Measurements from ENCODE around the gene COL6A3. TPM values are rescaled to one million over a fixed set of nuclear protein-coding genes. Genes with fewer than 3 reads are reported as not detected.

The COL6A3 gene
- total RNA-seq, 1 experiment from 2014 or later = 45.0 TPM

GRCh38 chr2:237384672-237385020, 29.3 kb downstream of the COL6A3 start:
- no peak for TF ChIP-seq CTCF (conservative IDR thresholded peaks at IDR 0.05; ENCODE audit: low read depth, low read length)
- TF ChIP-seq EZH2phosphoT487 (IDR thresholded peaks at IDR 0.05; ENCODE audit: borderline replicate concordance, low read length) = no peak
- no peak for TF ChIP-seq EZH2 (IDR thresholded peaks at IDR 0.05; ENCODE audit: low read length, unreplicated experiment)
- H2AFZ ChIP-seq (ENCODE audit: low read length) = no peak overlapping the region

GRCh38 chr2:237383991-237384671, 29.8 kb downstream of the COL6A3 start:
- DNase-seq (no peak), ATAC-seq (no peak)
- no peak overlapping the region for H3K4me2 ChIP-seq (ENCODE audit: low read length)
- H3K9ac ChIP-seq (ENCODE audit: low read length) = no peak overlapping the region
- no peaks in the 10 kb centered on the region for H3K9me2 ChIP-seq (replicated peaks; ENCODE audit: low read length)
- H2AFZ ChIP-seq (ENCODE audit: low read length) = no peak overlapping the region
- H3K4me1 ChIP-seq (ENCODE audit: insufficient read depth, low read length) = no peaks in the 10 kb centered on the region
- intact Hi-C loops (cut with micrococcal nuclease) = no loop called here
- H3K27me3 ChIP-seq (ENCODE audit: low read length) = no peaks in the 10 kb centered on the region
- no peaks in the 10 kb centered on the region for H3K9me3 ChIP-seq (ENCODE audit: low read length)
- no peak overlapping the region for H3K27ac ChIP-seq (ENCODE audit: low read length)
- H3K79me2 ChIP-seq (ENCODE audit: low read length) = no peaks in the 10 kb centered on the region
- ChIA-PET POLR2A (ENCODE audit: unreplicated experiment) (no interaction called here), CTCF (no interaction called here)
- TF ChIP-seq EZH2 (IDR thresholded peaks at IDR 0.05; ENCODE audit: low read length, unreplicated experiment) (no peak), CTCF (conservative IDR thresholded peaks at IDR 0.05; ENCODE audit: low read depth, low read length) (no peak), EZH2phosphoT487 (IDR thresholded peaks at IDR 0.05; ENCODE audit: borderline replicate concordance, low read length) (no peak)
- H3K36me3 ChIP-seq (ENCODE audit: low read depth, low read length) = no peaks in the 10 kb centered on the region; the same call in 1 of the 2 replicates
- no TSS peak for BruUV-seq (replicated peaks)
- H4K20me1 ChIP-seq (ENCODE audit: low read length) = no peaks in the 10 kb centered on the region
- H3F3A ChIP-seq (ENCODE audit: low read length, unreplicated experiment) = no peaks in the 10 kb centered on the region
- H3K4me3 ChIP-seq (ENCODE audit: low read length) = no peak overlapping the region

More at GRCh38 chr2:237384672-237385020, 29.3 kb downstream of the COL6A3 start:
- H3K27ac ChIP-seq (ENCODE audit: low read length) = no peak overlapping the region
- no peak for DNase-seq
- no peak for ATAC-seq
- no peaks in the 10 kb centered on the region for H3K4me1 ChIP-seq (ENCODE audit: insufficient read depth, low read length)
- intact Hi-C loops (cut with micrococcal nuclease) = no loop called here
- BruUV-seq (replicated peaks) = no TSS peak
- no peaks in the 10 kb centered on the region for H3F3A ChIP-seq (ENCODE audit: low read length, unreplicated experiment)
- no peaks in the 10 kb centered on the region for H4K20me1 ChIP-seq (ENCODE audit: low read length)
- no peak overlapping the region for H3K4me2 ChIP-seq (ENCODE audit: low read length)
- H3K27me3 ChIP-seq (ENCODE audit: low read length) = no peaks in the 10 kb centered on the region
- no peaks in the 10 kb centered on the region for H3K79me2 ChIP-seq (ENCODE audit: low read length)
- no peaks in the 10 kb centered on the region for H3K36me3 ChIP-seq (ENCODE audit: low read depth, low read length)
- H3K9me3 ChIP-seq (ENCODE audit: low read length) = no peaks in the 10 kb centered on the region
- no peaks in the 10 kb centered on the region for H3K9me2 ChIP-seq (replicated peaks; ENCODE audit: low read length)
- H3K9ac ChIP-seq (ENCODE audit: low read length) = no peak overlapping the region
- H3K4me3 ChIP-seq (ENCODE audit: low read length) = no peak overlapping the region
- CTCF ChIA-PET = no interaction called here
- POLR2A ChIA-PET (ENCODE audit: unreplicated experiment) = no interaction called here

- Histone ChIP-seq H4K20me1 (ENCODE audit: low read length) (no peaks in the 10 kb centered on the region), H3K27me3 (ENCODE audit: low read length) (no peaks in the 10 kb centered on the region), H3K4me2 (ENCODE audit: low read length) (no peak overlapping the region), H3K9me2 (replicated peaks; ENCODE audit: low read length) (no peaks in the 10 kb centered on the region), H3K9ac (ENCODE audit: low read length) (no peak overlapping the region), H3F3A (ENCODE audit: low read length, unreplicated experiment) (no peaks in the 10 kb centered on the region), H3K27ac (ENCODE audit: low read length) (no peak overlapping the region), H3K79me2 (ENCODE audit: low read length) (no peaks in the 10 kb centered on the region), H3K9me3 (ENCODE audit: low read length) (no peaks in the 10 kb centered on the region), H3K36me3 (ENCODE audit: low read depth, low read length) (no peaks in the 10 kb centered on the region; the same call in 1 of the 2 replicates), H3K4me3 (ENCODE audit: low read length) (no peak overlapping the region), H2AFZ (ENCODE audit: low read length) (no peak overlapping the region), H3K4me1 (ENCODE audit: insufficient read depth, low read length) (no peaks in the 10 kb centered on the region)
- POLR2A ChIA-PET (ENCODE audit: unreplicated experiment) = no interaction called here
- DNase-seq (no peak), ATAC-seq (no peak)
- no TSS peak for BruUV-seq (replicated peaks)
- intact Hi-C loops (cut with micrococcal nuclease) = no loop called here
- CTCF ChIA-PET = no interaction called here
- TF ChIP-seq EZH2phosphoT487 (IDR thresholded peaks at IDR 0.05; ENCODE audit: borderline replicate concordance, low read length) (no peak), EZH2 (IDR thresholded peaks at IDR 0.05; ENCODE audit: low read length, unreplicated experiment) (no peak), CTCF (conservative IDR thresholded peaks at IDR 0.05; ENCODE audit: low read depth, low read length) (no peak)
These were observed 33.2 kb downstream of the COL6A3 start for GRCh38 chr2:237380768-237381167.

Measured in PC-3 (cell line).